ENCODE data around the gene SNX22. TPM values are rescaled to one million over a fixed set of nuclear protein-coding genes. Genes with fewer than 3 reads are reported as not detected.
"Not testable (repeated sequence)": the region's sequence is repeated elsewhere in the genome, so short reads cannot be mapped to it uniquely, and the experiment has no call there.

Gene SNX22
- total and polyA plus RNA-seq, 9 of the 15 experiments (the other 6 are each of a cell fraction or from before 2014, with no cell fraction given), result 0.91 to 3.0 (median 2.0) TPM

DNA sequence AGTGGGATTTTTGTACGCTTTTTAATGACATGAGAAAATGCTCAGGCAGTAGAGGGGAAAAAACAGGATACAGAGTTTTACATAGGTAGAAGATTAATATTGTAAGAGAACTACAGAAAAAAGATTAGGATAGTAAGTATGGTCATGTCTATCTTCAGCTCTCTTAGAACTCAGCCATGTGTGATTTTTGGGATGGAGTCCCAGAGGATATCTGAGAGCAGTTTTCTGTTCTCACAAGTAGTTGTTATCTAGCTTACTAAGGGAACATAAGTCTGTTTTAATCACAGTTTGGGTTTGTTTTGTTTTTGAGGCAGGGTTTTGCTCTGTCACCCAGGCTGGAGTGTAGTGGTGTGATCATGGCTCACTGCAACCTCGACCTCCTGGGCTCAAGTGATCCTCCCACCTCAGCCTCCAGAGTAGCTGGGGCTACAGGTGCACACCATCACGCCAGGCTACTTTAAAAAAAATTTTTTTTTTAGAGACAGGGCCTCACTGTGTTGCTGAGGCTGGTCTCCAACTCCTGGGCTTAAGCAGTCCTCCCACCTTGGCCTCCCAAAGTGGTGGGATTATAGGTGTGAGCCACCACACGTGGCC lies 41.3 kb upstream of the SNX22 start:
- H3K9ac ChIP-seq (ENCODE audit: insufficient read depth in 1 of 2, low read depth in 2 of 2, low read length in 2 of 2); H3K9me1 ChIP-seq (ENCODE audit: control insufficient read depth, insufficient read depth, low read length); H3K4me2 ChIP-seq (ENCODE audit: insufficient read depth, low read length); FAIRE-seq; in situ Hi-C loops (cut with MboI); DNase-seq (ENCODE audit: extremely low read depth in 1 of 4, low spot score in 3 of 4); H3K27ac ChIP-seq (ENCODE audit: extremely low read depth, low read depth, low read length); BruUV-seq (replicated peaks); H3K27me3 ChIP-seq (ENCODE audit: control insufficient read depth in 2 of 2, insufficient read depth in 2 of 2, low read length in 2 of 2); H2AFZ ChIP-seq (ENCODE audit: low read depth, low read length); intact Hi-C loops (cut with micrococcal nuclease); H3K4me3 ChIP-seq; H3K9me3 ChIP-seq (replicated peaks; ENCODE audit: control insufficient read depth, insufficient read depth, low read depth, low read length): not testable (repeated sequence)
- ChIA-PET CTCF (ENCODE audit: low intra/inter-chr PET ratio) (interaction anchor here (0.6 kb wide), 1 partner anchor 500 kb away, joined by 3 read pairs; no protein-coding TSS in a partner anchor), POLR2A (interaction anchor here (0.5 to 1.2 kb wide), 6 partner anchors 8 to 217 kb away, joined by 3 to 5 read pairs (median 4); partner anchors contain the start of gene SNX1)
- TF ChIP-seq CBFA2T3 (IDR thresholded peaks at IDR 0.05), result peak; percentile 43; the same call in 1 of the 2 replicates
- TF ChIP-seq KDM1A (IDR thresholded peaks at IDR 0.05), result peak in 1 of 2 experiments; percentile 45; a peak in 3 of 4 replicates
- TF ChIP-seq ZNF12 (CRISPR knock-in tag; IDR thresholded peaks at IDR 0.05), result peak; percentile 85
- peak in 1 of 2 experiments; percentile 32; a peak in 1 of 4 replicates for TF ChIP-seq HDAC1 (IDR thresholded peaks at IDR 0.05)
- TF ChIP-seq DPF2 (IDR thresholded peaks at IDR 0.05), result 0 out of 2 replicates have a peak, but pooled peaks have one; percentile 35
- Histone ChIP-seq H3K36me3 (ENCODE audit: control insufficient read depth, insufficient read depth, low read length) (peaks cover 38% of the 10 kb centered on the region), H3K79me2 (ENCODE audit: control insufficient read depth, insufficient read depth, low read length) (peaks cover 69% of the 10 kb centered on the region), H4K20me1 (replicated peaks; ENCODE audit: control insufficient read depth, insufficient read depth, low read length) (peaks cover 25% of the 10 kb centered on the region), H3K4me1 (replicated peaks in 1 of 2; ENCODE audit: control insufficient read depth in 2 of 2, insufficient read depth in 2 of 2, low read length in 2 of 2) (peaks cover 3 to 17% of the 10 kb centered on the region in 2 experiments)
- 58% methylated on average over 4 of the region's 4 CpGs for WGBS (ENCODE audit: insufficient coverage, low coverage, missing lambda C conversion rate)
- ATAC-seq, result peak; percentile 48

All from K562 (cell line).